HG03558 (cell line): ENCODE measurements around the gene NOM1.
"Not testable (repeated sequence)": the region's sequence is repeated elsewhere in the genome, so short reads cannot be mapped to it uniquely, and the experiment has no call there.

Experiments used
- ATAC-seq: cut with Tn5 transposase; IDR thresholded peaks from one replicate; pipeline ENCODE4 v1.9.1; 2021; ENCODE audit warnings: moderate number of reproducible peaks; ENCODE audit not compliant: unreplicated experiment; ENCODE audit errors: extremely low read depth

Gene NOM1

DNA sequence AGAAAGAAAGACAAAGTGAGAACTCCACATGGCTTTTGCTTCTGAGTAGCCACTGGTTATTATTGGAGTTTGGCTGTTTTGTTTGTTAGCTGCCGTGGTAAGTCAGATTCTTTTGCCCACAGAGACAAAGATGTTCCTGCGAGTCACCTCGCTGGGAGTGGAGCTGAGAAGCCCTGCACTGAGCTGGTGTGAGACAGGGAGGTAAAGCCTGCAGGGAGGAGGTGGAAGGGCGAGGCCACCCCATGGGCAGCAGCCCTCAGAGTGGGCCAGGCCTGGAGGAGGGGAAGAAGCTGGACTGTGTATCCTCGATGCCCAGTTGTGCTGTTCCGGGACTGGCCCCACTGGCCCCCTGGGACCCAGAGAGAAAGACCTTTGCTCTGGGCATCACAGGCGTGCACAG, 14.3 kb upstream of the NOM1 start:
- ATAC-seq: no peak

DNA sequence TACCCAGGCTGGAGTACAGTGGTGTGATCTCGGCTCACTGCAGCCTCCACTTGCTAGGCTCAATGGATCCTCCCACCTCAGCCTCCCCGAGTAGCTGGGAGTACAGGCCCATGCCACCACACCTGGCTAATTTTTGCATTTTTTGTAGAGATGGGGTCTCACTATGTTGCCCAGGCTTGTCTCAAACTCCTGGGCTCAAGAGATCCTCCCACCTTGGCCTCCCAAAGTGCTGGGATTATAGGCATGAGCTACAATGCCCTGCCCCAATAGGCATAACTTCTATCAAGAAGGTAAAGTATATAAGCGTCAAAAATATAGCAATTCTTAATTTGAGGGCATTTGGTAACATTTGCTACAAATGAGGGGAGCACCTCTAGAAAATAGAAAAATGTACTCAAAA, 12.7 kb upstream of the NOM1 start:
- not testable (repeated sequence) for ATAC-seq

- no peak for ATAC-seq
These were observed 8.9 kb upstream of the NOM1 start for GRCh38 chr7:156940421-156941122.

GRCh38 chr7:156941393-156942182, 7.9 kb upstream of the NOM1 start:
- no peak for ATAC-seq

DNA sequence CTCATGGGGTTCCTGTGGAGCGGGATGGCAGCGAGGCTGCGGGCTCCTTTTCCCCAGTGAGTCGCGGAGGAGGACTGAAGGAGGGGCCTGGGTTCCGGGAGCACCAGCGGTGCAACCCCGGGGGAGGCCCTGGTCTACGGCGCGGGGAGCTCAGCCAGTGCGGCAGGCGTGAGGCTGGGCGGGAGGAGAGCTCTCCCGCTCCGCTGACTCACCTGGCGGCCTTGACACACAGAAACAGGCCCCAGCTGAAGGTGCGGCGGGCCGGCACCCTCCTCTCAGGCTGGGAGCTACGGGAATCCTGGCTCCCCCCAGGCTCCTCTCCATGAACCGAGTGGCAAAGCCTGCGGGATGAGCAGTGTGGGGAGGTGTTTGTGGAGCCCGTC, 6.8 kb upstream of the NOM1 start:
- ATAC-seq: no peak

DNA sequence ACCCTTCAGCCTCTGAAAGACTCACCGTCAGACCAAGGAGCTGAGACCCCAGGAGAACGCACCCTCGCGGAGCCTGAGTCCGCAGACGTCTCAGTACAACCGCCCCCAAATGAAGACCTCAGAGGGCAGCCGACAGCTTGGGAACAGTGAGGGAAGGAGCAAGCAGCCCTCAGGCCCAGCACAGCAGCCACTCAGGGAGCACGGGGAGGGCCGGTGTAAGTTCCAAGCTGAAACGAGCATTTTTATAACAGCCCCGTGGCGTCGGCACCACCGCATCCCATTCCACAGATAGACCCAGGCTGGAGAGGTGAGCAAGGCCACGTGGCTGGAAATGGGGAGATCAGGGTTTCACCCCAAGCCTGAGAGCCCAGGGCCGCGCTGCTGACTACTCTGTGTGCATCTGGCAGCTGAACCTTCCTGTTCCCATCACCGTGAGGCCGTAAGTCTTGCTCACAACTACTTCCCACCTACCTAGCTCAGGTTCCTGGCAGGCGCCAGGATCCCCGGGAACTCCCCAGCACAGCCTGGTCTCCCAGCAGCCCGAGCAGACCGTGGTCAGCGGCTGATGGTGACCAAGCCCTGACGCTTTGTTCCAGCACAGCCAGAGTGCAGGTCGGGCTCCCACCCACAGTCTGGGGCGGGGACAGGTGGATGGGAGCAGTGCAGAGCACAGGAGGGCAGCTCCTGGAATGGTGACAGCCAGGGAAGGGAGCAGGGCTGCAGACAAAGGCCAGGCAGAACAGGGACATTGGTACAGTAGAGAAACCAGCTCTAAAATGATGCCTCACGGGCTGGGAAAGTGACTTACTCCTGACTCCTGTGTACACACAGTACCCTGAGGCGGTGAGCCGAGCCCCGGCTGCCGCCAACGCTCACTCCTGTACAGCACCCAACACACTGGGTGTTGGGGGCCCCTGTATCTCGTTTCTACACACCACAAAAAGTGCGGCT, 6.1 kb upstream of the NOM1 start:
- ATAC-seq: no peak

- no peak for ATAC-seq
These were observed 4.6 kb upstream of the NOM1 start for GRCh38 chr7:156944876-156945275.

GRCh38 chr7:156947120-156947843, 2.2 kb upstream of the NOM1 start:
- ATAC-seq: no peak

GRCh38 chr7:156948361-156948760, 1.2 kb upstream of the NOM1 start:
- ATAC-seq: no peak

DNA sequence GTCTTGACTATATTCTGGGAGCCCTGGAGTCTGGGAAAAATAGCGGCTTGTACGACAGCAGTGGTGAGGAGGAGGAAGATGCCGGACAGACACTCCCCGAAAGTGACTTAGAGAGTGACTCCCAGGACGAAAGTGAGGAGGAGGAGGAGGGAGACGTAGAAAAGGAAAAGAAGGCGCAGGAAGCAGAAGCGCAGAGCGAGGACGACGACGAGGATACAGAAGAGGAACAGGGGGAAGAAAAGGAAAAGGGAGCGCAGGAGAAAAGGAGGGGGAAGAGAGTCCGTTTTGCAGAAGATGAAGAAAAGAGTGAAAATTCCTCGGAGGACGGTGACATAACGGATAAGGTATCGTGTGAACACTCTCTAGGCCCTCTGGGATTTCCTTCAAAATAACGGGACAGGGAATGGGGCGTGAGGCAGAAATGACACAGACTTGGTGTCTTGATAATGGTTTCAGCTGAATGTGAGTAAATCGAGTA, 908 bp downstream of the NOM1 start:
- ATAC-seq: no peak

GRCh38 chr7:156953215-156953614, 3.7 kb downstream of the NOM1 start:
- not testable (repeated sequence) for ATAC-seq

DNA sequence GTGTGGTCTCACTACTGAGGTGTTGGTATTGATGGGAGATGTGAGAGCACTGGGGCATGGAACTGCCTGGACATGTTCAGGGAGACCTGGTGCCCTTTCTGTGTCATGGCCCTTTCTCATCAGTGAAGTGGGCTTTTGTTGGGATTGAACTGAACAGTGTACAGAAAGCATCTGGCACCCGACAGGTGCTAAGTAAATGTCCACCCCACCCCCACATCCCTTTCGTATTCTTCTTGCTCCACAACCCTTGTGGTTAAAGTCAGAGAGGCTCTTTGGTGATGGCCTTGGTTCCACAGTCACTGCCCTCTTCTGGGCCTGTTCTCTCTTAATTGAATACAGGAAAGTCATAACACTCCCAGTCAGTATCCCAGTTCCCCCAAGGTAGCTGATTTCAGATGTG, 5.4 kb downstream of the NOM1 start:
- ATAC-seq: no peak

DNA sequence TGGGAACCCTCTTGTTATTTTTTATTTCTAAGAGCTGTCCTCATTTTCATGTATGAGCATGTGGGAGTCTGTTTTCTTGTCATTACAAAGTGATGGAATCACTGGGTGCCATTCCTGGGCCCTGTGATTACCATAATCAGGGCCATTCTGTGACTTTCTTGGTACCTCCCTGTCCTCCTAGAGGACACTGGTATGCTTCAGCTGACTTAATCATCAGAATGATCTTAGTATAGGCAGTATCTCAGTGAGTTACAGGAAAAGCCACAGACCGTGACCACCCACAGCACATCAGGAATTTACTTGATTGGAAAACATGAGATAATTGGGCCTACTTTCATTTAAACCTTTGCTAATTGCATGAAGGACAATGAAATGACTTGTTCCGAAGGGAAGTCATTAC, 7.2 kb downstream of the NOM1 start:
- no peak for ATAC-seq

DNA sequence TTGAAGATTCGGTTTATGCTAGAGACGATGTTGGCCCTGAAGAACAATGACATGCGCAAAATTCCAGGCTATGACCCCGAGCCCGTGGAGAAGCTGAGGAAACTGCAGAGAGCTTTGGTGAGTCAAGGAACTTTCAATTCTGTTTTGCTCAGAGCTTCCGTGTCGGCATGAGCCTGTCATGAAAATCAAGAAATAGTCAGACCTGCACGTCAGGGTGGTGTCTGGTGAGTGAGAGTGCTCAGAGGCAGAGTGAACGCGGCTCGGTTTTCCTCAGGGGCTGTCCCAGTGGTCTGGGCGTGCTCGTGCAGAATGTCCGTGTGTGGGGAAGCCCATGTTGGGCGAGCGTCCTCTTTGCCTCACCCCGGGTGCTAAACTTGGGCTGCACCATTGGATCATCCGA, 12.6 kb downstream of the NOM1 start:
- no peak for ATAC-seq

DNA sequence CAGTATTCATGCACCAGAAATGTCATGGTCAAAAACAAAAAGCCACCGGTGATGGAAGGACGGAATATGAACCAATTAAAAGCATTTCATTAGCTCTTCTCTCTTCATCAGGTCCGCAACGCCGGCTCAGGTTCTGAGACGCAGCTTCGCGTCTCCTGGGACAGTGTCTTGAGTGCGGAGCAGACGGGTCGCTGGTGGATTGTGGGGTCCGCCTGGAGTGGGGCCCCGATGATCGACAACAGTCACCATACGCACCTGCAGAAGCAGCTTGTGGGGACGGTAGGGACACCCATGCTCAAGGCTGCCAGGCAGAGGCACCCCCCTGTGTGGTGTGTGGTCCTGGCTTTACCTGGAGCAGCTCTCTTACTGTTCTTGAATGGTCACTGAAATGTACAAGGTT, 13.4 kb downstream of the NOM1 start:
- no peak for ATAC-seq

- no peak for ATAC-seq
These were observed 14.0 kb downstream of the NOM1 start for GRCh38 chr7:156963472-156963871.

- no peak for ATAC-seq
These were observed 15.5 kb downstream of the NOM1 start for GRCh38 chr7:156964971-156965370.

DNA sequence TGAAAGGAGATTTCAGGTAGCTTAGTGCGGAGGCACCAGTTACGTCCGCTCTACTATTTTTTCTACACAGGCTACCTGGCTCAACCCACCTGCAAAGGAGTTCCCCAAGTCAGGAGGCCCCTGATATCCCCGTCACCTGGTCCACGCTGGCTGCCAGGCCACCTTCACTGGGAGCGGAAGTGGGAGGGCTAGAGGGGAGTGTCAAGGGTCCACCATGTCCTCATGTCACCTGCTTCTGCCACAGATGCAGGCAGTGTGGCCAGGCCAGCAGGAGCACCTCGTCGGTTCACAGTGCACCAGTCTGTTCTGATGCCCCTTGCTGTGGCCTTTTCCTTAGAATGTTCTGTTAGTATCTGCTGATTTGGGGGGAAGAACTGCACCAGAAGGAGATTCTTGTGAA, 16.9 kb downstream of the NOM1 start:
- ATAC-seq: no peak

DNA sequence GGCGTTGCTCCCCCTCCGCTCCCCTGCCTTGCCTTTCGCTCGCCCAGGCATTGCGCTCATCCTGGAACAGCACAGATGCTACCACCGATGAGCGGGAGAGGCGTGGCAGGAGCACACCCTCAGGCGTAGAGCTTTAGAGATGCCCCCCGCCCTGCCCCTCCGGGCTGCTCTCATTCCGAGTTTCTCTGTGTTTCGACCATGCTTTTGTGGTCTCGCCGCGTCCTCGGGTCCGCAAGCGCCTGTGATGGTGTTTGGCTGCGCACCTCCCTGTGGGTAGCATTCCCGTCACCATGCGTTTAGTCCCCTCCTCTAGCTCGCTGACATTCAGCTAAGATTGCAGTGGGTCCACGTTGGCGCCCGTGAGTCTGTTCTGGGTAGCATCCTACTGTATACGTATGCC, 18.7 kb downstream of the NOM1 start:
- no peak for ATAC-seq

GRCh38 chr7:156969972-156970420, 20.5 kb downstream of the NOM1 start:
- no peak for ATAC-seq
